HEK293 (cell line): ENCODE data around the gene PLCH2.
A peak's percentile ranks its signal among the peaks of the same experiment; 100 is the strongest.

Source experiments
- CTCF ChIA-PET: fragments of 350-600 bp; formaldehyde crosslinking; extraction: SDS; loops from one replicate; lab custom pipeline; 2021; ENCODE audit warnings: antibody characterized with exemption; lab: Yijun Ruan, JAX
- POLR2A ChIA-PET: fragments of 300-600 bp; formaldehyde crosslinking; extraction: SDS; loops from one replicate; lab custom pipeline; 2020; ENCODE audit warnings: antibody characterized with exemption, inconsistent platforms; lab: Yijun Ruan, JAX
- H3K27ac ChIP-seq: fragments of 200-500 bp; sonication (Bioruptor generic); 2 replicates; pipeline ENCODE4 v1.5.1; 2014; ENCODE audit warnings: low read depth, low read length, control low read depth, inconsistent platforms; ENCODE audit errors: extremely low read depth
- H3K36me3 ChIP-seq, 2 experiments: fragments of 200-500 bp in 1 of 2; sonication (Bioruptor generic) in 1 of 2; 1 replicate in 1 of 2; 2 replicates in 1 of 2; pipeline ENCODE4 v1.5.1; 2014 to 2017; ENCODE audit warnings: inconsistent platforms in 2 of 2, low read length in 2 of 2; ENCODE audit not compliant: control insufficient read depth in 2 of 2, insufficient read depth in 1 of 2
- H3K4me1 ChIP-seq: fragments of 200-500 bp; sonication (Bioruptor generic); 2 replicates; pipeline ENCODE4 v1.5.1; 2014; ENCODE audit warnings: mild to moderate bottlenecking, low read length, inconsistent platforms; ENCODE audit not compliant: control insufficient read depth, insufficient read depth
- H3K4me3 ChIP-seq: 2 replicates; pipeline ENCODE4 v1.5.1; 2011; ENCODE audit warnings: low read depth, mild to moderate bottlenecking, control low read depth, low read length, moderate library complexity
- H3K9me3 ChIP-seq: fragments of 200-500 bp; sonication (Bioruptor generic); 2 replicates; pipeline ENCODE4 v1.5.1; 2014; ENCODE audit warnings: low read depth, low read length, inconsistent platforms; ENCODE audit not compliant: control insufficient read depth, insufficient read depth
- ELK4 ChIP-seq: IDR thresholded peaks from 2 replicates; pipeline ENCODE4 v1.6.1; 2011; ENCODE audit warnings: mild to moderate bottlenecking, low read depth, low read length, borderline replicate concordance
- GLIS1 ChIP-seq: fragments of 450-650 bp; formaldehyde crosslinking; IDR thresholded peaks from 2 replicates; pipeline ENCODE4 v1.5.1; 2016; ENCODE audit warnings: missing biosample characterization, missing genetic modification characterization
- PRDM6 ChIP-seq: fragments of 450-650 bp; formaldehyde crosslinking; IDR thresholded peaks from 2 replicates; pipeline ENCODE4 v1.5.1; 2017; ENCODE audit warnings: missing biosample characterization, missing genetic modification characterization
- SP2 ChIP-seq: fragments of 450-650 bp; formaldehyde crosslinking; IDR thresholded peaks from 2 replicates; pipeline ENCODE4 v1.5.1; 2016; ENCODE audit warnings: missing biosample characterization, missing genetic modification characterization
- ZBTB1 ChIP-seq: fragments of 450-650 bp; formaldehyde crosslinking; IDR thresholded peaks from 2 replicates; pipeline ENCODE4 v1.5.1; 2016; ENCODE audit warnings: missing biosample characterization, missing genetic modification characterization
- ZIC2 ChIP-seq: fragments of 450-650 bp; formaldehyde crosslinking; IDR thresholded peaks from 2 replicates; pipeline ENCODE4 v1.5.1; 2016; ENCODE audit warnings: missing biosample characterization, missing genetic modification characterization
- ZNF223 ChIP-seq: fragments of 450-650 bp; formaldehyde crosslinking; IDR thresholded peaks from 2 replicates; pipeline ENCODE4 v1.5.1; 2016; ENCODE audit warnings: missing biosample characterization, missing genetic modification characterization
- ZNF354C ChIP-seq: fragments of 450-650 bp; formaldehyde crosslinking; IDR thresholded peaks from 2 replicates; pipeline ENCODE4 v1.5.1; 2016; ENCODE audit warnings: missing biosample characterization, missing genetic modification characterization, low read depth, borderline replicate concordance
- ZNF513 ChIP-seq: fragments of 450-650 bp; IDR thresholded peaks from 2 replicates; pipeline ENCODE4 v1.5.1; 2018; ENCODE audit warnings: missing biosample characterization, missing genetic modification characterization
- ZNF596 ChIP-seq: fragments of 450-650 bp; IDR thresholded peaks from 2 replicates; pipeline ENCODE4 v1.5.0; 2018; ENCODE audit warnings: missing biosample characterization, mild to moderate bottlenecking, missing genetic modification characterization, moderate library complexity
- ZNF600 ChIP-seq: fragments of 450-650 bp; formaldehyde crosslinking; IDR thresholded peaks from 2 replicates; pipeline ENCODE4 v1.5.1; 2016; ENCODE audit warnings: missing biosample characterization, missing genetic modification characterization
- ZNF658 ChIP-seq: fragments of 450-650 bp; formaldehyde crosslinking; IDR thresholded peaks from 2 replicates; pipeline ENCODE4; 2016; ENCODE audit warnings: missing biosample characterization, missing genetic modification characterization
- ZNF747 ChIP-seq: fragments of 450-650 bp; formaldehyde crosslinking; IDR thresholded peaks from 2 replicates; pipeline ENCODE4 v1.5.1; 2016; ENCODE audit warnings: missing biosample characterization, missing genetic modification characterization
- ZSCAN4 ChIP-seq: fragments of 450-650 bp; formaldehyde crosslinking; IDR thresholded peaks from 2 replicates; pipeline ENCODE4 v1.5.1; 2017; ENCODE audit warnings: missing biosample characterization, missing genetic modification characterization
- ZSCAN5A ChIP-seq: fragments of 450-650 bp; formaldehyde crosslinking; IDR thresholded peaks from 2 replicates; pipeline ENCODE4 v1.5.1; 2016; ENCODE audit warnings: missing biosample characterization, missing genetic modification characterization

The PLCH2 gene

GRCh38 chr1:2431103-2431502 is 45.0 kb upstream of the PLCH2 start (continued):
- TF ChIP-seq ZSCAN5A (tag by site-specific recombination) (no peak), ZIC2 (tag by site-specific recombination) (peak; percentile 68), ZSCAN4 (peak; percentile 22; the same call in 1 of the 2 replicates), ZNF600 (tag by site-specific recombination) (no peak), ZNF658 (tag by site-specific recombination) (no peak), ZNF596 (no peak), GLIS1 (no peak), ZNF223 (tag by site-specific recombination) (0 out of 2 replicates have a peak, but pooled peaks have one; percentile 18)

- Histone ChIP-seq H3K4me3 (no peak overlapping the region), H3K27ac (no peak overlapping the region), H3K9me3 (no peaks in the 10 kb centered on the region), H3K36me3 (no peaks in the 10 kb centered on the region), H3K4me1 (no peaks in the 10 kb centered on the region)
- ChIA-PET POLR2A (interaction anchor here (1.2 kb wide), 1 partner anchor 95 kb away, joined by 4 read pairs; the partner anchor contains the start of gene PANK4), CTCF (interaction anchor here (0.6 kb wide), 1 partner anchor 63 kb away, joined by 3 read pairs; no protein-coding TSS in a partner anchor)
- TF ChIP-seq ZNF747, result no peak
- TF ChIP-seq SP2 (tag by site-specific recombination), result peak; percentile 43; the same call in 1 of the 2 replicates
These were observed 44.6 kb upstream of the PLCH2 start for GRCh38 chr1:2431518-2431917.

- Histone ChIP-seq H3K9me3 (no peaks in the 10 kb centered on the region), H3K36me3 (no peaks in the 10 kb centered on the region), H3K27ac (no peak overlapping the region)
- ChIA-PET POLR2A (no interaction called here), CTCF (no interaction called here)
- TF ChIP-seq PRDM6 (tag by site-specific recombination) (no peak), ZNF354C (tag by site-specific recombination) (no peak), ZBTB1 (no peak), ELK4 (no peak), ZIC2 (tag by site-specific recombination) (peak; percentile 49), ZNF513 (tag by site-specific recombination) (no peak)
- TF ChIP-seq, all 188 proteins: peak for 1
- no peak overlapping the region for H3K4me3 ChIP-seq
- no peaks in the 10 kb centered on the region for H3K4me1 ChIP-seq
These were observed 43.6 kb upstream of the PLCH2 start for GRCh38 chr1:2432441-2432844.
